HepG2 (cell line): Measurements from ENCODE around the gene STK10. TPM values are rescaled to one million over a fixed set of nuclear protein-coding genes. Genes with fewer than 3 reads are reported as not detected.

Source experiments
- ATAC-seq: fragments of 200-7000 bp; cut with Tn5 transposase; 3 replicates; pipeline ENCODE4 v1.9.1; 2020; ENCODE audit warnings: mild to moderate bottlenecking, moderate library complexity
- BruUV-seq: library from RNA; stranded (reverse); fragments of 400-500 nt; replicated peaks from 2 replicates; lab custom pipeline; 2021; lab: Mats Ljungman, UMichigan
- CTCF ChIA-PET: fragments of 300-600 bp; formaldehyde crosslinking; extraction: SDS; loops from one replicate; lab custom pipeline; 2021; ENCODE audit warnings: low total read pairs, inconsistent platforms, low intra/inter-chr PET ratio; lab: Yijun Ruan, JAX
- POLR2A ChIA-PET: fragments of 350-600 bp; sonication (Branson Sonifier 250); formaldehyde crosslinking; loops from one replicate; lab custom pipeline; 2020; ENCODE audit warnings: antibody characterized with exemption, inconsistent platforms; lab: Yijun Ruan, JAX
- DNase-seq: peaks from one replicate; pipeline ENCODE4 v3.0.0-alpha.2; 2015; ENCODE audit warnings: low spot score
- FAIRE-seq: peaks from 3 replicates; lab custom pipeline; 2011; peaks lifted over from hg19 to GRCh38; lab: Jason Lieb, UNC
- H2AFZ ChIP-seq: one replicate; pipeline ENCODE4 v1.6.1; 2011; ENCODE audit warnings: low read length, inconsistent platforms
- H3K27ac ChIP-seq: fragments of 300-600 bp; 3 replicates; pipeline ENCODE4 v1.8.0; 2011; ENCODE audit warnings: mixed run types, mild to moderate bottlenecking, mixed read lengths, low read length, inconsistent platforms; ENCODE audit not compliant: insufficient read depth; ENCODE audit errors: extremely low read length
- H3K27me3 ChIP-seq, 2 experiments: fragments of 200-600 bp in 1 of 2; 2 replicates in 1 of 2; 3 replicates in 1 of 2; pipeline versions ENCODE4 v1.6.0 to v1.8.0; 2011; ENCODE audit warnings: low read length in 2 of 2, mild to moderate bottlenecking in 2 of 2, moderate library complexity in 2 of 2, inconsistent platforms in 1 of 2; ENCODE audit not compliant: insufficient read depth in 2 of 2, control insufficient read depth in 1 of 2
- H3K36me3 ChIP-seq, 2 experiments: fragments of 200-600 bp in 1 of 2; replicated peaks in 1 of 2; 2 replicates in 1 of 2; 3 replicates in 1 of 2; pipeline versions ENCODE4 v1.5.1 to v1.8.0; 2011; ENCODE audit warnings: low read length in 2 of 2, inconsistent platforms in 1 of 2; ENCODE audit not compliant: insufficient read depth in 2 of 2, control insufficient read depth in 1 of 2
- H3K4me1 ChIP-seq: 2 replicates; pipeline ENCODE4 v1.5.1; 2012; ENCODE audit warnings: low read length, inconsistent platforms; ENCODE audit not compliant: insufficient read depth
- H3K4me2 ChIP-seq: 2 replicates; pipeline ENCODE4 v1.6.0; 2011; ENCODE audit warnings: low read depth, low read length, inconsistent platforms
- H3K4me3 ChIP-seq, 3 experiments: fragments of 200-600 bp in 1 of 3; sonication (generic), shearing (Covaris generic) in 1 of 3; replicated peaks in 1 of 3; 2 replicates each; pipeline ENCODE4 v1.5.1; 2011 to 2016; ENCODE audit warnings: low read length in 3 of 3, inconsistent platforms in 2 of 3, low read depth in 2 of 3, mild to moderate bottlenecking in 2 of 3, control low read depth in 1 of 3, mixed read lengths in 1 of 3; ENCODE audit not compliant: insufficient read depth in 1 of 3
- H3K79me2 ChIP-seq: one replicate; pipeline ENCODE4 v1.6.1; 2011; ENCODE audit warnings: low read length, inconsistent platforms; ENCODE audit not compliant: insufficient read depth
- H3K9ac ChIP-seq: 2 replicates; pipeline ENCODE4 v1.6.0; 2011; ENCODE audit warnings: mild to moderate bottlenecking, low read depth, low read length, inconsistent platforms; ENCODE audit not compliant: insufficient read depth
- H3K9me3 ChIP-seq: 2 replicates; pipeline ENCODE4 v1.5.1; 2012; ENCODE audit warnings: mild to moderate bottlenecking, low read length
- H4K20me1 ChIP-seq: 2 replicates; pipeline ENCODE4 v1.6.0; 2011; ENCODE audit warnings: inconsistent platforms, mild to moderate bottlenecking, low read length, moderate library complexity; ENCODE audit not compliant: insufficient read depth
- CREB1 ChIP-seq, 2 experiments: fragments of 450-650 bp in 1 of 2; IDR thresholded peaks; 2 replicates each; pipeline ENCODE4 v1.6.1; 2016 to 2017; ENCODE audit warnings: control low read depth in 1 of 2, mild to moderate bottlenecking in 1 of 2, missing compliant biosample characterization in 1 of 2, missing genetic modification characterization in 1 of 2
- FOSL1 ChIP-seq: sonication (generic); formaldehyde crosslinking; IDR thresholded peaks from 2 replicates; pipeline ENCODE4 v1.9.0; 2021; ENCODE audit warnings: missing genetic modification reagents, borderline replicate concordance
- GABPB1 ChIP-seq: IDR thresholded peaks from 2 replicates; pipeline ENCODE4 v1.6.1; 2016; ENCODE audit warnings: mild to moderate bottlenecking, missing genetic modification reagents, moderate library complexity, missing compliant biosample characterization
- GFI1 ChIP-seq: sonication (generic); formaldehyde crosslinking; IDR thresholded peaks from 2 replicates; pipeline ENCODE4 v1.5.0; 2020; ENCODE audit warnings: missing genetic modification reagents, mild to moderate bottlenecking, borderline replicate concordance
- HMG20A ChIP-seq: IDR thresholded peaks from 2 replicates; pipeline ENCODE4 v1.6.1; 2016; ENCODE audit warnings: borderline replicate concordance
- ISX ChIP-seq: sonication (generic); formaldehyde crosslinking; conservative IDR thresholded peaks from 2 replicates; pipeline ENCODE4 v1.5.0; 2020; ENCODE audit warnings: missing genetic modification reagents
- KLF6 ChIP-seq: IDR thresholded peaks from 2 replicates; pipeline ENCODE4 v1.8.0; 2016; ENCODE audit warnings: missing biosample characterization, missing genetic modification reagents
- ZBTB38 ChIP-seq: sonication (generic); formaldehyde crosslinking; IDR thresholded peaks from 2 replicates; pipeline ENCODE4 v1.5.1; 2020; ENCODE audit warnings: mild to moderate bottlenecking, missing genetic modification reagents
- ZIK1 ChIP-seq: sonication (generic); formaldehyde crosslinking; IDR thresholded peaks from 2 replicates; pipeline ENCODE4 v1.5.0; 2020; ENCODE audit warnings: mild to moderate bottlenecking, low read depth, missing genetic modification reagents, borderline replicate concordance
- WGBS: methylation state at CpG from one replicate; pipeline ENCODE4 v1.1.6; 2017; ENCODE audit warnings: low lambda C conversion rate; 5-methylcytosine and 5-hydroxymethylcytosine counted together
- in situ Hi-C: cut with HindIII; loops from 2 replicates; pipeline ENCODE4 v1.10.0; 2017; ENCODE audit warnings: low pct_unique_long_range_greater_than_20kb; ENCODE audit not compliant: extremely low pct_ligation_motif_present
- intact Hi-C: fragments of 100-400 bp; cut with micrococcal nuclease; formaldehyde crosslinking; loops from one replicate; pipeline ENCODE4 v1.10.0; 2022; ENCODE audit not compliant: unreplicated experiment
- polyA plus RNA-seq, 8 experiments: library from polyadenylated mRNA; depleted of rRNA in 3 of 8; stranded (reverse) in 7 of 8; unstranded in 1 of 8; fragments of >200 nt; fragmentation: Illumina TruSeq in 4 of 8; extraction: Trizol in 4 of 8; gene quantifications; 2 replicates each; pipeline versions ENCODE4 v1.2.1 to v1.2.3, GENCODE V29; 2011 to 2016; ENCODE audit warnings: low read depth in 4 of 8, missing spikeins in 1 of 8, mixed read lengths in 1 of 8; ENCODE audit not compliant: insufficient read depth in 1 of 8
- total RNA-seq, 5 experiments: library from RNA; depleted of rRNA; stranded (reverse); fragments of >200 nt; fragmentation: Illumina TruSeq; extraction: Trizol; gene quantifications; 2 replicates each; pipeline ENCODE4 v1.2.3, GENCODE V29; 2016; ENCODE audit warnings: low read depth in 1 of 5
- TF ChIP-seq, protein P1 (sequence below): sonication (generic); formaldehyde crosslinking; conservative IDR thresholded peaks from 2 replicates; pipeline ENCODE4 v1.8.0; 2022; ENCODE audit warnings: low read depth, missing genetic modification reagents
- TF ChIP-seq, protein P2 (sequence below): sonication (generic); formaldehyde crosslinking; IDR thresholded peaks from 2 replicates; pipeline ENCODE4 v1.5.0; 2020; ENCODE audit warnings: mild to moderate bottlenecking, missing genetic modification reagents, borderline replicate concordance

Gene STK10
- total and polyA plus RNA-seq, 2 of the 13 experiments (the other 11 are each of a cell fraction or from before 2014, with no cell fraction given), result 7.0 to 7.2 TPM

DNA sequence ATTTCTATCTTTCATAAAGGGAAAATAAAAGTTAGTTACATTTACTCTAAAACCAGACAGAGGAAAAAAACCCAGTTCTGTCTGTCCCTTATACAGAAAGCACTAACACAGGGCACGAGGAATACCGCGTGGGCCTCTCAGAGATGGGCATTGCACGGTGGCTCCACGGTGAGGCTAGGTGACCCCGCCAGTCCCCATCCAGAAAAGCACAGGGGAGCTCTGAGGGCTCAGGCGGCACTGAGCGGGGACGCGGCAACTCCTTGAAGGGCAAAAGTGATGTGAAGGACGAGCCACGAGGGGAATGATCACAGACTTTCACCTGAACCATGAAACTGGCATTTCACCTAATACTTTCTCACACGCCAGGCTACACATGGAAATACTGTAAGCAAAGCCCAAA lies 145.8 kb downstream of the STK10 start:
- in situ Hi-C loops (loop anchor here (5.0 kb wide), 2 partner anchors 130 to 625 kb away; partner anchors contain the start of gene FGF18), intact Hi-C loops (loop anchor here (5.0 kb wide), 1 partner anchor 625 kb away; the partner anchor contains the start of gene FGF18)
- FAIRE-seq, result no peak
- H3K36me3 ChIP-seq, result no peaks in the 10 kb centered on the region; a peak in 1 of 5 replicates
- H3K9me3 ChIP-seq, result no peaks in the 10 kb centered on the region
- POLR2A ChIA-PET, result no interaction called here
- H4K20me1 ChIP-seq, result no peaks in the 10 kb centered on the region
- WGBS, result 81% methylated on average over 12 of the region's 13 CpGs
- no peak overlapping the region for H3K27ac ChIP-seq
- no peak overlapping the region for H3K4me3 ChIP-seq
- H3K4me2 ChIP-seq, result no peak overlapping the region
- H3K4me1 ChIP-seq, result peaks cover 13% of the 10 kb centered on the region
- H3K27me3 ChIP-seq, result no peaks in the 10 kb centered on the region; a peak in 1 of 5 replicates
- H2AFZ ChIP-seq, result no peak overlapping the region
- CTCF ChIA-PET, result no interaction called here
- H3K79me2 ChIP-seq, result no peaks in the 10 kb centered on the region
- no peak overlapping the region for H3K9ac ChIP-seq
- DNase-seq, result no peak
- TF ChIP-seq KLF6 (CRISPR knock-in tag) (no peak), ZIK1 (no peak), FOSL1 (no peak), GABPB1 (CRISPR knock-in tag) (no peak)
- TF ChIP-seq, protein P1, sequence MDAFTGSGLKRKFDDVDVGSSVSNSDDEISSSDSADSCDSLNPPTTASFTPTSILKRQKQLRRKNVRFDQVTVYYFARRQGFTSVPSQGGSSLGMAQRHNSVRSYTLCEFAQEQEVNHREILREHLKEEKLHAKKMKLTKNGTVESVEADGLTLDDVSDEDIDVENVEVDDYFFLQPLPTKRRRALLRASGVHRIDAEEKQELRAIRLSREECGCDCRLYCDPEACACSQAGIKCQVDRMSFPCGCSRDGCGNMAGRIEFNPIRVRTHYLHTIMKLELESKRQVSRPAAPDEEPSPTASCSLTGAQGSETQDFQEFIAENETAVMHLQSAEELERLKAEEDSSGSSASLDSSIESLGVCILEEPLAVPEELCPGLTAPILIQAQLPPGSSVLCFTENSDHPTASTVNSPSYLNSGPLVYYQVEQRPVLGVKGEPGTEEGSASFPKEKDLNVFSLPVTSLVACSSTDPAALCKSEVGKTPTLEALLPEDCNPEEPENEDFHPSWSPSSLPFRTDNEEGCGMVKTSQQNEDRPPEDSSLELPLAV (CRISPR knock-in tag), result no peak
- BruUV-seq, result no TSS peak
- no peak for ATAC-seq

DNA sequence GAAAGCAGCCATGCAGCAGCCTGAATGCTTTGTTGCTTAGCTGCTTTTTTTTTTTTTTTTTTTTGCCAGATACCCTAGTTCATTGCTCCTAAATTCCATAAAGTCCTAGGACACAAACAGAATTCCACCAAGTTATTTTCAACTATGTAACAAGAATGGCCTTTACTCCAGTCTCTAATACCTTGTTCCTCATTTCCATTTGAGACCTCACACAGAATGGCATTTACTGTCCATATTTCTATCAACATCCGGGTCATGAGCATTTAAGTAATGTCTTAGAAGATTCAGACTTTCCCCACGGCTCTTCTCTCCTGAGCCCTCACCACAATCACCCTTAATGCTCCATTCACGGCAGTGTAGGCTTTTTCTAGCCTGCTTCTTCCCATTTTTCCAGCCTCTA lies 149.9 kb downstream of the STK10 start:
- BruUV-seq, result no TSS peak
- in situ Hi-C loops, result no loop called here
- Histone ChIP-seq H3K27me3 (no peaks in the 10 kb centered on the region; a peak in 1 of 5 replicates), H3K4me3 (no peak overlapping the region), H3K9ac (no peak overlapping the region), H3K27ac (no peak overlapping the region), H4K20me1 (no peaks in the 10 kb centered on the region), H3K4me1 (peaks cover 10% of the 10 kb centered on the region; the same call in 1 of the 2 replicates), H3K36me3 (no peaks in the 10 kb centered on the region), H3K4me2 (no peak overlapping the region), H2AFZ (no peak overlapping the region), H3K79me2 (no peaks in the 10 kb centered on the region), H3K9me3 (no peaks in the 10 kb centered on the region)
- ATAC-seq (no peak), FAIRE-seq (no peak), DNase-seq (no peak)
- ChIA-PET POLR2A (no interaction called here), CTCF (no interaction called here)
- intact Hi-C loops, result no loop called here
- WGBS, result 23% methylated on average over 3 of the region's 3 CpGs
- TF ChIP-seq ISX (no peak), ZBTB38 (CRISPR knock-in tag) (no peak), HMG20A (CRISPR knock-in tag) (no peak), GFI1 (no peak), CREB1 (IDR thresholded peaks at IDR 0.05) (no peak), CREB1 (CRISPR knock-in tag; IDR thresholded peaks at IDR 0.05) (no peak)
- TF ChIP-seq, protein P2, sequence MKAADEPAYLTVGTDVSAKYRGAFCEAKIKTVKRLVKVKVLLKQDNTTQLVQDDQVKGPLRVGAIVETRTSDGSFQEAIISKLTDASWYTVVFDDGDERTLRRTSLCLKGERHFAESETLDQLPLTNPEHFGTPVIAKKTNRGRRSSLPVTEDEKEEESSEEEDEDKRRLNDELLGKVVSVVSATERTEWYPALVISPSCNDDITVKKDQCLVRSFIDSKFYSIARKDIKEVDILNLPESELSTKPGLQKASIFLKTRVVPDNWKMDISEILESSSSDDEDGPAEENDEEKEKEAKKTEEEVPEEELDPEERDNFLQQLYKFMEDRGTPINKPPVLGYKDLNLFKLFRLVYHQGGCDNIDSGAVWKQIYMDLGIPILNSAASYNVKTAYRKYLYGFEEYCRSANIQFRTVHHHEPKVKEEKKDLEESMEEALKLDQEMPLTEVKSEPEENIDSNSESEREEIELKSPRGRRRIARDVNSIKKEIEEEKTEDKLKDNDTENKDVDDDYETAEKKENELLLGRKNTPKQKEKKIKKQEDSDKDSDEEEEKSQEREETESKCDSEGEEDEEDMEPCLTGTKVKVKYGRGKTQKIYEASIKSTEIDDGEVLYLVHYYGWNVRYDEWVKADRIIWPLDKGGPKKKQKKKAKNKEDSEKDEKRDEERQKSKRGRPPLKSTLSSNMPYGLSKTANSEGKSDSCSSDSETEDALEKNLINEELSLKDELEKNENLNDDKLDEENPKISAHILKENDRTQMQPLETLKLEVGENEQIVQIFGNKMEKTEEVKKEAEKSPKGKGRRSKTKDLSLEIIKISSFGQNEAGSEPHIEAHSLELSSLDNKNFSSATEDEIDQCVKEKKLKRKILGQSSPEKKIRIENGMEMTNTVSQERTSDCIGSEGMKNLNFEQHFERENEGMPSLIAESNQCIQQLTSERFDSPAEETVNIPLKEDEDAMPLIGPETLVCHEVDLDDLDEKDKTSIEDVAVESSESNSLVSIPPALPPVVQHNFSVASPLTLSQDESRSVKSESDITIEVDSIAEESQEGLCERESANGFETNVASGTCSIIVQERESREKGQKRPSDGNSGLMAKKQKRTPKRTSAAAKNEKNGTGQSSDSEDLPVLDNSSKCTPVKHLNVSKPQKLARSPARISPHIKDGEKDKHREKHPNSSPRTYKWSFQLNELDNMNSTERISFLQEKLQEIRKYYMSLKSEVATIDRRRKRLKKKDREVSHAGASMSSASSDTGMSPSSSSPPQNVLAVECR (CRISPR knock-in tag), result no peak
